ENCODE results near the gene KRTAP4-12.

Gene KRTAP4-12

DNA sequence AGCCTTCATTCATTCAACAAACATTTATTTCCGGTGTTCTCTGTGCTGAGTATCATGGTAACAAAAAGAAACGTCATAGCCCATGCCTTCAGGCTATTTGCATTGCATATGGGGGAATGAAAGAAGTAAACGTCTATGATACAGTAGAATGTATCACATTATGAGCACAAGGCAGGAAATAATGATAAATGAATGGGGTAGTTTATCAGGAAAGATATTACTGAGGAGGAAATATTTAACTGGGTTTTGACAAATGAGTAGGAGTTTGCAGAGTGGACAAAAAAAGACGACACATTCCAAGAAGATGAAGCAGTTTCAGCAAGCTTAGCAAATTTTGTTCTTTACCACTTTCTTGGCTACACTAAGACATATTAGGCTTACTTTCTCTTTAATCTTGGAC lies 41.4 kb downstream of the KRTAP4-12 start:
- no peak overlapping the region for H3K27ac ChIP-seq
- TF ChIP-seq CTCF (conservative IDR thresholded peaks at IDR 0.05) (no peak), ZFX (IDR thresholded peaks at IDR 0.05) (no peak)

- TF ChIP-seq ZFX (IDR thresholded peaks at IDR 0.05) = no peak
- no peak for TF ChIP-seq CTCF (conservative IDR thresholded peaks at IDR 0.05)
- no peak overlapping the region for H3K27ac ChIP-seq
These were observed 47.2 kb downstream of the KRTAP4-12 start for GRCh38 chr17:41076788-41077187.

DNA sequence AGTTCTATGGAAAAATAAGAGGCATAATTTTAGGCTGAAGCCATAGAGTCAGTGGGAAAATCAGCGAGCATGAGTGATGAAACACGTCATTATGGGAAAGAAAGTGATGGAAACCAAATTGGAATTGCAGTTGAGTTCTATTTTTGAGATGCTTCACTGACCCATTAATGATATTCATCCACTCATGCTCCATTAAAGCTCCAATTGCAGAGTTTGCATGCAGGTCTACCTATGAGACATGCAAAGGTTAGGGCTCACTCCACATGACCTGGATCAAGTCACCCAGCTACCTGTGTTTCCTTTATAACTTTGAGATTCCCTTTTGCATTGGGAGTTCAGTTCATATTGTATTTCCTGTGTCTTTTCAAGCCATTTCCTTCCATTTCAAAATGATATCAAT lies 50.3 kb downstream of the KRTAP4-12 start:
- TF ChIP-seq ZFX (IDR thresholded peaks at IDR 0.05) (no peak), CTCF (conservative IDR thresholded peaks at IDR 0.05) (no peak)
- no peak overlapping the region for H3K27ac ChIP-seq
